Spleen (tissue), 11 donors: ENCODE data around the gene GSG1L. TPM values are rescaled to one million over a fixed set of nuclear protein-coding genes. Genes with fewer than 3 reads are reported as not detected.

ENCODE experiments used
- DNase-seq: peaks from one replicate; pipeline ENCODE4 v3.0.0-alpha.2; 2020
- H3K27ac ChIP-seq, 8 donors: fragments of 200-600 bp; sonication (generic) in 7 of 8; 1 replicate in 4 of 8; 2 replicates in 4 of 8; pipeline versions ENCODE4 v1.5.0 to v1.8.0; 2016 to 2021; ENCODE audit warnings: inconsistent platforms in 4 of 8, mild to moderate bottlenecking in 4 of 8, moderate library complexity in 1 of 8
- H3K27me3 ChIP-seq, 7 donors: fragments of 200-600 bp; sonication (generic) in 6 of 7; replicated peaks in 1 of 7; 1 replicate in 4 of 7; 2 replicates in 3 of 7; pipeline versions ENCODE4 v1.5.0 to v1.8.0; 2016 to 2021; ENCODE audit warnings: inconsistent platforms in 3 of 7, mild to moderate bottlenecking in 1 of 7
- H3K36me3 ChIP-seq, 6 donors: fragments of 200-600 bp; sonication (generic) in 5 of 6; 1 replicate in 4 of 6; 2 replicates in 2 of 6; pipeline versions ENCODE4 v1.5.0 to v1.8.0; 2016 to 2021; ENCODE audit warnings: inconsistent platforms in 2 of 6
- H3K4me1 ChIP-seq, 6 donors: fragments of 200-600 bp; sonication (generic) in 5 of 6; 1 replicate in 3 of 6; 2 replicates in 3 of 6; pipeline versions ENCODE4 v1.5.0 to v1.8.0; 2016 to 2021; ENCODE audit warnings: inconsistent platforms in 3 of 6
- H3K4me3 ChIP-seq, 8 donors: fragments of 200-600 bp; sonication (generic) in 7 of 8; 1 replicate in 4 of 8; 2 replicates in 4 of 8; pipeline versions ENCODE4 v1.5.0 to v1.8.0; 2016 to 2021; ENCODE audit warnings: inconsistent platforms in 4 of 8, mild to moderate bottlenecking in 4 of 8, moderate library complexity in 2 of 8
- H3K9me3 ChIP-seq, 8 donors: fragments of 200-600 bp; sonication (generic) in 7 of 8; 1 replicate in 4 of 8; 2 replicates in 4 of 8; pipeline versions ENCODE4 v1.5.0 to v1.8.0; 2016 to 2021; ENCODE audit warnings: inconsistent platforms in 4 of 8
- POLR2A ChIP-seq, 3 donors: fragments of 450-650 bp; IDR thresholded peaks; one replicate each; pipeline ENCODE4 v1.5.1; 2017; ENCODE audit warnings: antibody characterized with exemption in 3 of 3, mild to moderate bottlenecking in 1 of 3
- POLR2AphosphoS5 ChIP-seq, 3 donors: sonication (generic); formaldehyde crosslinking; IDR thresholded peaks; one replicate each; pipeline ENCODE4 v1.5.1; 2017; ENCODE audit warnings: antibody characterized with exemption in 3 of 3
- WGBS, 5 donors: extraction: QIAGEN DNeasy Blood & Tissue Kit in 3 of 5; methylation state at CpG; one replicate each; pipeline versions ENCODE4 v1.1.5 to v1.1.7; 2013 to 2018; 5-methylcytosine and 5-hydroxymethylcytosine counted together
- intact Hi-C: fragments of 100-400 bp; cut with DNase I; formaldehyde crosslinking; loops from one replicate; pipeline ENCODE4 v1.15.0; 2023; ENCODE audit warnings: low total_unique reads
- polyA plus RNA-seq, 3 donors: library from polyadenylated mRNA; stranded (reverse); fragments of 200-250 nt; gene quantifications; one replicate each; pipeline ENCODE4 v1.2.1, GENCODE V29; 2013
- total RNA-seq, 7 donors: library from RNA; depleted of rRNA in 3 of 7; stranded (reverse); fragments of >200 nt in 3 of 7; fragmentation: NEBNext Ultra II Directional in 4 of 7; extraction: Animal tissue kit (Norgen Biotek cat#: 25700) in 4 of 7; gene quantifications; one replicate each; pipeline versions ENCODE4 v1.1.0 to v1.2.1, GENCODE V29; 2016 to 2021
- TF ChIP-seq, protein P1 (sequence below), 11 experiments: fragments of 200-600 bp in 7 of 11; fragments of 450-650 bp in 4 of 11; sonication (generic) in 4 of 11; IDR thresholded peaks in 8 of 11; conservative IDR thresholded peaks in 3 of 11; 1 replicate in 7 of 11; 2 replicates in 4 of 11; pipeline versions ENCODE4 v1.4.0 to v1.8.0; 2016 to 2021; ENCODE audit warnings: antibody characterized with exemption in 11 of 11, inconsistent platforms in 4 of 11, mild to moderate bottlenecking in 1 of 11
- donor health status: healthy with polysubstance abuse.
- donor health status: DM: no; HTN: no; CAD: no; lungs with moderate emphysema.
- donor health status: DM: no; HTN: no; CAD: no.
- donor health status: Bipolar disorder and iron deficiency.
- donor health status: healthy.
- donor health status: DM: no; HTN: no; CAD: no.
- donor health status: DM: yes; HTN: yes; CAD: no.

Gene GSG1L
- total and polyA plus RNA-seq, 10 donors: 0.22 to 0.58 (median 0.43) TPM; not detected in 6

GRCh38 chr16:27959914-27960313, 103.6 kb downstream of the GSG1L start:
- Histone ChIP-seq H3K9me3 (peaks cover 0 to 37% (median 26%) of the 10 kb centered on the region in 8 donors), H3K27me3 (peaks cover 0 to 14% (median 0%) of the 10 kb centered on the region in 7 donors), H3K36me3 (no peaks in the 10 kb centered on the region), H3K4me1 (no peaks in the 10 kb centered on the region), H3K4me3 (no peak overlapping the region), H3K27ac (no peak overlapping the region)
- DNase-seq: no peak
- WGBS, 5 donors: 10 to 22% (median 12%) methylated on average over 4 of the region's 4 CpGs
- intact Hi-C loops: no loop called here
- TF ChIP-seq, protein P1, sequence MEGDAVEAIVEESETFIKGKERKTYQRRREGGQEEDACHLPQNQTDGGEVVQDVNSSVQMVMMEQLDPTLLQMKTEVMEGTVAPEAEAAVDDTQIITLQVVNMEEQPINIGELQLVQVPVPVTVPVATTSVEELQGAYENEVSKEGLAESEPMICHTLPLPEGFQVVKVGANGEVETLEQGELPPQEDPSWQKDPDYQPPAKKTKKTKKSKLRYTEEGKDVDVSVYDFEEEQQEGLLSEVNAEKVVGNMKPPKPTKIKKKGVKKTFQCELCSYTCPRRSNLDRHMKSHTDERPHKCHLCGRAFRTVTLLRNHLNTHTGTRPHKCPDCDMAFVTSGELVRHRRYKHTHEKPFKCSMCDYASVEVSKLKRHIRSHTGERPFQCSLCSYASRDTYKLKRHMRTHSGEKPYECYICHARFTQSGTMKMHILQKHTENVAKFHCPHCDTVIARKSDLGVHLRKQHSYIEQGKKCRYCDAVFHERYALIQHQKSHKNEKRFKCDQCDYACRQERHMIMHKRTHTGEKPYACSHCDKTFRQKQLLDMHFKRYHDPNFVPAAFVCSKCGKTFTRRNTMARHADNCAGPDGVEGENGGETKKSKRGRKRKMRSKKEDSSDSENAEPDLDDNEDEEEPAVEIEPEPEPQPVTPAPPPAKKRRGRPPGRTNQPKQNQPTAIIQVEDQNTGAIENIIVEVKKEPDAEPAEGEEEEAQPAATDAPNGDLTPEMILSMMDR (IDR thresholded peaks at IDR 0.05 in 8 of 11, conservative IDR thresholded peaks at IDR 0.05 in 3 of 11): no peak
- TF ChIP-seq POLR2AphosphoS5 (IDR thresholded peaks at IDR 0.05): no peak

GRCh38 chr16:27954191-27954590, 109.3 kb downstream of the GSG1L start:
- intact Hi-C loops: no loop called here
- Histone ChIP-seq H3K27ac (no peak overlapping the region), H3K27me3 (peaks cover 0 to 36% (median 0%) of the 10 kb centered on the region in 7 donors), H3K4me1 (no peaks in the 10 kb centered on the region), H3K4me3 (no peak overlapping the region), H3K36me3 (no peaks in the 10 kb centered on the region), H3K9me3 (peaks cover 0 to 43% (median 31%) of the 10 kb centered on the region in 8 donors)
- DNase-seq: no peak
- TF ChIP-seq, protein P1 (IDR thresholded peaks at IDR 0.05 in 8 of 11, conservative IDR thresholded peaks at IDR 0.05 in 3 of 11): no peak
- no peak for TF ChIP-seq POLR2A (IDR thresholded peaks at IDR 0.05)
- TF ChIP-seq POLR2AphosphoS5 (IDR thresholded peaks at IDR 0.05): no peak
- WGBS, 5 donors: 27 to 41% (median 29%) methylated on average over 3 of the region's 3 CpGs

- TF ChIP-seq, protein P1 (IDR thresholded peaks at IDR 0.05 in 8 of 11, conservative IDR thresholded peaks at IDR 0.05 in 3 of 11): no peak
- TF ChIP-seq POLR2A (IDR thresholded peaks at IDR 0.05): no peak
- TF ChIP-seq POLR2AphosphoS5 (IDR thresholded peaks at IDR 0.05): no peak
- WGBS, 5 donors: 79 to 87% (median 82%) methylated on average over 3 of the region's 3 CpGs
- intact Hi-C loops: no loop called here
Observed at GRCh38 chr16:27952811-27953210, 110.7 kb downstream of the GSG1L start.

GRCh38 chr16:27951489-27952120, 111.9 kb downstream of the GSG1L start:
- Histone ChIP-seq H3K4me1 (no peaks in the 10 kb centered on the region), H3K36me3 (no peaks in the 10 kb centered on the region), H3K27me3 (peaks cover 0 to 32% (median 0%) of the 10 kb centered on the region in 7 donors), H3K9me3 (peaks cover 0 to 29% (median 24%) of the 10 kb centered on the region in 8 donors), H3K4me3 (no peak overlapping the region), H3K27ac (no peak overlapping the region)
- intact Hi-C loops: no loop called here
- no peak for TF ChIP-seq POLR2AphosphoS5 (IDR thresholded peaks at IDR 0.05)
- no peak for TF ChIP-seq POLR2A (IDR thresholded peaks at IDR 0.05)
- TF ChIP-seq, protein P1 (IDR thresholded peaks at IDR 0.05 in 8 of 11, conservative IDR thresholded peaks at IDR 0.05 in 3 of 11): no peak
- 75 to 81% (median 79%) methylated on average over 7 of the region's 7 CpGs for WGBS, 5 donors
- DNase-seq: no peak

More at GRCh38 chr16:27952811-27953210, 110.7 kb downstream of the GSG1L start:
- Histone ChIP-seq H3K27me3 (peaks cover 0 to 32% (median 0%) of the 10 kb centered on the region in 7 donors), H3K9me3 (peaks cover 0 to 41% (median 30%) of the 10 kb centered on the region in 8 donors), H3K36me3 (no peaks in the 10 kb centered on the region), H3K4me1 (no peaks in the 10 kb centered on the region), H3K27ac (no peak overlapping the region), H3K4me3 (no peak overlapping the region)
- no peak for DNase-seq
